H1 (cell line): ENCODE data around the gene FBXL5.

Experiments used
- EZH2 ChIP-seq: fragments of 200-600 bp; sonication (generic); IDR thresholded peaks from 2 replicates; pipeline ENCODE4 v1.7.1; 2012; ENCODE audit warnings: low read depth, mild to moderate bottlenecking, moderate library complexity, low read length, inconsistent platforms; ENCODE audit not compliant: severe bottlenecking
- JUN ChIP-seq: IDR thresholded peaks from 2 replicates; pipeline ENCODE4 v1.6.1; 2011; ENCODE audit warnings: low read depth, mild to moderate bottlenecking, improper control_type of control experiment, low read length
- SIN3A ChIP-seq, 2 experiments: IDR thresholded peaks in 1 of 2; conservative IDR thresholded peaks in 1 of 2; 2 replicates each; pipeline ENCODE4 v1.6.1; 2011 to 2012; ENCODE audit warnings: low read length in 2 of 2, improper control_type of control experiment in 1 of 2, low read depth in 1 of 2, mild to moderate bottlenecking in 1 of 2
- SUZ12 ChIP-seq: fragments of 200-600 bp; sonication (generic); IDR thresholded peaks from 2 replicates; pipeline ENCODE4 v1.6.1; 2012; ENCODE audit warnings: mild to moderate bottlenecking, inconsistent platforms, low read length, moderate library complexity, mixed read lengths
- TF ChIP-seq, protein P1 (sequence below), 3 experiments: IDR thresholded peaks; 1 replicate in 2 of 3; 2 replicates in 1 of 3; pipeline versions ENCODE4 v1.5.1 to v1.6.1; 2011; ENCODE audit warnings: low read length in 3 of 3, mild to moderate bottlenecking in 3 of 3, inconsistent platforms in 2 of 3, low read depth in 1 of 3, moderate library complexity in 1 of 3; ENCODE audit not compliant: insufficient read depth in 1 of 3; ENCODE audit errors: control extremely low read depth in 1 of 3

DNA sequence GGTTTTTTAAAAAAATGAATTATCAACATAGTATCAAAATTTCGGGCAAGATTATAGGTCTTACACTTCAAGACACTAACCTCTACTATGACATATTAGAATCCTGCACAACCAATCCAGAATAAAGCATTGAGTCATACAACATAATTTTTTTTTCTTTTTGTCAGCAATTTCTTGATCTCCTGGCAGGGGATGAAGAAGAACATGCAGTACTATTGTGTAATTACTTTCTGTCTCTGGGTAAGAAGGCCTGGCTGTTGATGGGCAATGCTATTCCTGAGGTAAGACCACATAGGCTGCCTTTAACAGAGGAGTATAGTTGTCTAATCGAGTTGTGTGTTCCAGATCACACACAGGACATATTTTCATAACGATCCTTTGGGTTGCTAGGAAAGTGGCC, 67.5 kb downstream of the FBXL5 start:
- TF ChIP-seq EZH2 (no peak), SUZ12 (no peak), JUN (no peak), SIN3A (conservative IDR thresholded peaks at IDR 0.05 in 1 of 2, IDR thresholded peaks at IDR 0.05 in 1 of 2; ENCODE audit: low read depth in 1 of 2, low read length in 2 of 2) (no peak)
- TF ChIP-seq, protein P1, sequence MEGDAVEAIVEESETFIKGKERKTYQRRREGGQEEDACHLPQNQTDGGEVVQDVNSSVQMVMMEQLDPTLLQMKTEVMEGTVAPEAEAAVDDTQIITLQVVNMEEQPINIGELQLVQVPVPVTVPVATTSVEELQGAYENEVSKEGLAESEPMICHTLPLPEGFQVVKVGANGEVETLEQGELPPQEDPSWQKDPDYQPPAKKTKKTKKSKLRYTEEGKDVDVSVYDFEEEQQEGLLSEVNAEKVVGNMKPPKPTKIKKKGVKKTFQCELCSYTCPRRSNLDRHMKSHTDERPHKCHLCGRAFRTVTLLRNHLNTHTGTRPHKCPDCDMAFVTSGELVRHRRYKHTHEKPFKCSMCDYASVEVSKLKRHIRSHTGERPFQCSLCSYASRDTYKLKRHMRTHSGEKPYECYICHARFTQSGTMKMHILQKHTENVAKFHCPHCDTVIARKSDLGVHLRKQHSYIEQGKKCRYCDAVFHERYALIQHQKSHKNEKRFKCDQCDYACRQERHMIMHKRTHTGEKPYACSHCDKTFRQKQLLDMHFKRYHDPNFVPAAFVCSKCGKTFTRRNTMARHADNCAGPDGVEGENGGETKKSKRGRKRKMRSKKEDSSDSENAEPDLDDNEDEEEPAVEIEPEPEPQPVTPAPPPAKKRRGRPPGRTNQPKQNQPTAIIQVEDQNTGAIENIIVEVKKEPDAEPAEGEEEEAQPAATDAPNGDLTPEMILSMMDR (IDR thresholded peaks at IDR 0.05; ENCODE audit: control extremely low read depth in 1 of 3, insufficient read depth in 1 of 3, low read depth in 1 of 3, low read length in 3 of 3), result no peak
